GM10266 (cell line): ENCODE results near the gene ANKMY1.

Experiments used
- DNase-seq: peaks from one replicate; pipeline ENCODE4 v3.0.0; 2012; ENCODE audit errors: extremely low spot score
- CTCF ChIP-seq: IDR thresholded peaks from 2 replicates; pipeline ENCODE4 v1.5.1; 2012; ENCODE audit warnings: mild to moderate bottlenecking, low read depth; ENCODE audit not compliant: control insufficient read depth, insufficient read depth; ENCODE audit errors: missing control alignments

Gene ANKMY1

GRCh38 chr2:240458044-240458899 is 99.5 kb downstream of the ANKMY1 start:
- no peak for DNase-seq
- TF ChIP-seq CTCF, result no peak

- no peak for DNase-seq
- no peak for TF ChIP-seq CTCF
Observed at GRCh38 chr2:240457223-240458043, 100.4 kb downstream of the ANKMY1 start.

- no peak for TF ChIP-seq CTCF
- no peak for DNase-seq
Observed at GRCh38 chr2:240456447-240457222, 101.2 kb downstream of the ANKMY1 start.

GRCh38 chr2:240455647-240456446 is 101.9 kb downstream of the ANKMY1 start:
- no peak for DNase-seq
- TF ChIP-seq CTCF, result no peak

- no peak for TF ChIP-seq CTCF
- no peak for DNase-seq
Observed at GRCh38 chr2:240455272-240455646, 102.5 kb downstream of the ANKMY1 start.

GRCh38 chr2:240454106-240454901 is 103.5 kb downstream of the ANKMY1 start:
- no peak for DNase-seq
- TF ChIP-seq CTCF, result no peak
